ENCODE measurements around the gene TMPRSS9.
"Not testable (repeated sequence)": the region's sequence is repeated elsewhere in the genome, so short reads cannot be mapped to it uniquely, and the experiment has no call there.

The TMPRSS9 gene

GRCh38 chr19:2343289-2343982 lies 16.6 kb upstream of the TMPRSS9 start:
- DNase-seq: no peak

DNA sequence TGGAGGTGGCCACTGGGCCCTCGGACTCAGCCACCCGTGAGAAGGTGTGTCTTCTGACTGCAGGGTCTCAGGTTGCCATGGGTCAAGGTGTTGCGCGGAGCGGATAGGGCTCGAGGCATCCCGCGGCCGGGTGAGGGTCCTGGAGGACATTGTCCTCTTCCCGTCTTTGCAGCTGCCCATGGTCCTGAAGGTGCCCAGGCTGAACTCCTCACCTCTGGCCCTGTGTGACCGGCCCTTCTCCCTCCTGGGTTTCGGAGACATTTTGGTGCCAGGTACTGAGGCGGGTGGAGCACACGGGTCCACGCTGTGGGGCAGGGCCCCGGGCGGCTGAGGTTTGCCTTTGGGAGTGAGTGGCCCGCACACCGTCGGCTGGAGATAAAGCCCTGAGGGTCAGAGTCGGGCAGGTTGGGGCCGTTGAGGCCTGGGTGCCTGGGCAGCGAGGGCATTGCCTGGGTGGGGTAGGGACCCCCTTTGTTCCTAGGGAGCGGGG lies 15.6 kb upstream of the TMPRSS9 start:
- DNase-seq: no peak

GRCh38 chr19:2345076-2345475 lies 15.0 kb upstream of the TMPRSS9 start:
- DNase-seq: no peak

DNA sequence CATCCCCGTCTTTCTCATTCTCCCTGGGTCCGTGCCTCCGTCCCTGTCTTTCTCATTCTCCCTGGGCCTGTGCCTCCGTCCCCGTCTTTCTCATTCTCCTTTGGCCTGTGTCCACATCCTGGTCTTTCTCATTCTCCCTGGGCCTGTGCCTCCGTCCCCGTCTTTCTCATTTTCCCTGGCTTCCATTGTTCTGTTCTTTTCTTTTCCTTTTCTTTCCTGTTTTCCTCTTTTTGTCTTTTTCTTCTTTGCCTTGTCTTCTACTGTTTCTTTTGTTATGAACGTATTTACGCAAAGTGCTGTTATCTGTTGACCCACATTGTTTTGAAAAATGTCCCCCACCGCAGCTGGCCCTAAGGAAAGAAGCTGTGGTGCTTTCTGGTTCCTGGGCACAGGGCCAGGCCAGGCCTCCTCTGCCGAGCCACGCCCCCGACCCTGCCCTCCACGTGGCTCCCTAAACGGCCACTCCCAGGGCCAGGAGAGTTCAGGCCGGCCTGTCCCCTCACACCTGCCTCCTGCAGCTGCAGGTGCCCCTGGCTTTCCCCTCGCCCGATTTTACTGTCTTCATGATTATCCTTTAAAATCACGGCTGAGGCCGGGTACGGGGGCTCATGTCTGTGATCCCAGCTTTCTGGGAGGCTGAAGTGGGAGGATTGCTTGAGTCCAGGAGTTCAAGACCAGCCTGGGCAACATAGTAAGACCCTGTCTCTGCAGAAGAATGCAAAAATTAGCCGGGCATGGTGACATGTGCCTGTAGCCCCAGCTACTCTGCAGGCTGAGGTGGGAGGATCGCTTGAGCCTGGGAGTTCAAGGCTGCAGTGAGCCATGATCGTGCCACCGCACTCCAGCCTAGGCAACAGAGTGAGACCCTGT lies 14.0 kb upstream of the TMPRSS9 start:
- peak; percentile 96 for DNase-seq

DNA sequence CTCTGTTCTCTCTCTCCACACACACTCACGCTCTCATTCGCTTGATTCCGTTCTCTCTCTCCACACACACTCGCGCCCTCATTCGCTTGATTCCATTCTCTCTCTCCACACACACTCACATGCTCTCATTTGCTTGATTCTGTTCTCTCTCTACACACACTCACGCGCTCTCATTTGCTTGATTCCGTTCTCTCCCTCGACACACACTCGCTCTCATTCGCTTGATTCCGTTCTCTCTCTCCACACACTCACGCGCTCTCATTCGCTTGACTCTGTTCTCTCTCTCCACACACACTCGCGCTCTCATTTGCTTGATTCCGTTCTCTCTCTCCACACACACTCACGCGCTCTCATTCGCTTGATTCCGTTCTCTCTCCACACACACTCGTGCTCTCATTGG lies 10.2 kb upstream of the TMPRSS9 start:
- not testable (repeated sequence) for DNase-seq

DNA sequence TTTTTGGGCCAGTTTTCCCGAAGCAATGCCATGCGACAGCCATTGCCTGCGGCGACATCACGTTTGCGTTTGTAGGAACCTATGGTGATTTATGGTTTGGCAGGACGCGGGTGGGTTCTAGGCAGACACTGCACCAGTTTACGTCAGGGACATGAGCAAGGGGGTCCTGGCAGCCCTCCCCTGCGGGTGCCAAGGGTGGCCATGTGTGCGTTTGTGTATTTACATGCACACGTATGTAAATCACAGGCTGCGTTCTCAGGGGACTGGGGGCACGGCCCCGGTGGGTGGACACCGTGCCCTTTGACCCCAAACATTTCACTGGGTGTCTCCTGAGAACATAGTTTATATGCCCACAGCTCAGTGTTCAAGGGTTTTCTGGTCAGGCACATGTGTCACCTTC lies 9.4 kb upstream of the TMPRSS9 start:
- no peak for DNase-seq

DNA sequence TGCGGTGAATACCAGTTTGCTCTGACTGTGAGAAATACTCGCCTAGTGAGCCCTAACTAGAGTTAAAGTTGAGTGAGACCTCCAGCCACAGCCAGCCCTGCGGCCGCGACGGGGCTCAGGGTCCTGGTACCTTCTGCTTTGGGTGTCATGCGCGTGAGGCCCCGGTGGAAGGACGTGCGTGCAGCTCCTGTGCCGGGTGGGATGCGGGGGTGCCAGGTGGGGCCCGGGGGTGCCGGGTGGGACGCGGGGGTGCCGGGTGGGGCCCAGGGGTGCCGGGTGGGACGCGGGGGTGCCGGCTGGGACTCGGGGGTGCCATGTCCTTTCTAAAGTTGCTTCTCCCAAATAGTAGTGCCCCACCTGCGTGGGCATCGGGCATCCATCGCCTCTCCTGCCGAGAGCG lies 8.5 kb upstream of the TMPRSS9 start:
- no peak for DNase-seq

GRCh38 chr19:2352121-2352520 lies 7.9 kb upstream of the TMPRSS9 start:
- DNase-seq: no peak

DNA sequence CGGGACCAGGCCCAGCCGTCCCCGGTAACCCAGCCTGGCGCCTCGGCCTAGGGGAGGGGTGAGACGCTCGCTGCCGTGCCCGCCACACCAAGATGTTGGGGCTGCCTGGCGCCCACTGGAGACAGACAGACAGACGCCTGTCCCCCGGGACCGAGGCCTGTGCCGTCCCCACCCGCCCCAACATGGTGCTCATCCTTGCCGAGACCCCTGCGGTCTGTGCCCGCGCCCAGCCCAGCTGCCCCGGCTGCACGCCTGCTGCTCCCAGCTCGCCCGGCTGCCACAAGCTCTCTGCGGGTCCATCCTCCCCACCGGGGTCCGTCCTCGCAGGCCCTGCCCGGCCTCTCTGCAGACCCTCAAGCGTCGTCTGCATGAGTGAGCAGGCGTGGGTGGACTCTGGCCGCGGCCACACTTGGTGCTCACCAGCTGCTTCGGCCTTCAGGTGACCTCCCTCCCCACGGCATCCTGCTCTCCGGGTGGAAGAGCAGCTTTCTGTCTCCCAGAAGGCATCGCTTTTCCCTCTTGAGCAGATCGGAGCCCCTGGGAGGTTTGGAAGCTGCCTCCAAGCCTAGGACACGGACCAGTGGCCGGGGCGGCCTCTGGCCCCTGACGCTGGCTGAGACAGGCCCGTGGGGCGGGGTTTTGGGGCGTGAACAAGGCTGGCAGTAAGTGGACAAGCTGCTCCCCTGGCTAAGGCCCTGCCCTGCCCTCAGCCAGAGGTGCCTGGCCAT lies 6.7 kb upstream of the TMPRSS9 start:
- no peak for DNase-seq

DNA sequence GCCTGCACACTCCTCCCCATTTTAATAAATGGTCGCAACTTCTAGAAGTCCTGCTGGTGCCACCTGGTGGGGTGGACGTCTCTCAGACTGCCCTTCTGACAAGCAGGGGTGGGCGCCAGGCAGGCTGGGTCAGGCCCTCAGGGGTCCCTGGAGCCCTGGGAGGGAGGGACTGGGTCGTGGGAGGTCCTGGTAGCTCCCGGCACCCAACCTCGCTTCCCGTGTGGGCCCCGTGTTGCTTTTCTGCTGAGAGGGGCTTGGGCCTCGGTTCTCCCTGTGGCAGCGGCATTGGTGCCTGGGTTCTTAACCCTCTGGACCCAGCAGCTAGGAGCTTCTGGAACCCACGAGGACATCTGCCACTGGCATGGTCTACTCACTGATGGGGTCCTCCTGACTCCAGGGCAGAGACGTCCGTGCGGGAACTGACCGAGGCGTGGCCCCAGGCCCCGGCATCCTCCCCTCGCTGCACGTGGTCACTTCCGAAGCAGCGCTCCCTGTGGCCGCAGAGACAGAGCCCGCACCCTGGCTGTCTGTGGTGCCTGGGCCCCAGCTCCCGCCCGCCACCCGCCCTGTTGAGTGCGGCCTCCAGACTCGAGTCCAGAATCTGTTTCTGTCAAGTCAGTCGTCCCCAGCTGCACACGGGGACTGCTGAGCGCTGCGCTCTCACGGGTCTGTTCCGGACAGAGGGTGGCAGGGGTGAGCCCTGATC lies 6.0 kb upstream of the TMPRSS9 start:
- no peak for DNase-seq

GRCh38 chr19:2354670-2355069 lies 5.4 kb upstream of the TMPRSS9 start:
- no peak for DNase-seq

DNA sequence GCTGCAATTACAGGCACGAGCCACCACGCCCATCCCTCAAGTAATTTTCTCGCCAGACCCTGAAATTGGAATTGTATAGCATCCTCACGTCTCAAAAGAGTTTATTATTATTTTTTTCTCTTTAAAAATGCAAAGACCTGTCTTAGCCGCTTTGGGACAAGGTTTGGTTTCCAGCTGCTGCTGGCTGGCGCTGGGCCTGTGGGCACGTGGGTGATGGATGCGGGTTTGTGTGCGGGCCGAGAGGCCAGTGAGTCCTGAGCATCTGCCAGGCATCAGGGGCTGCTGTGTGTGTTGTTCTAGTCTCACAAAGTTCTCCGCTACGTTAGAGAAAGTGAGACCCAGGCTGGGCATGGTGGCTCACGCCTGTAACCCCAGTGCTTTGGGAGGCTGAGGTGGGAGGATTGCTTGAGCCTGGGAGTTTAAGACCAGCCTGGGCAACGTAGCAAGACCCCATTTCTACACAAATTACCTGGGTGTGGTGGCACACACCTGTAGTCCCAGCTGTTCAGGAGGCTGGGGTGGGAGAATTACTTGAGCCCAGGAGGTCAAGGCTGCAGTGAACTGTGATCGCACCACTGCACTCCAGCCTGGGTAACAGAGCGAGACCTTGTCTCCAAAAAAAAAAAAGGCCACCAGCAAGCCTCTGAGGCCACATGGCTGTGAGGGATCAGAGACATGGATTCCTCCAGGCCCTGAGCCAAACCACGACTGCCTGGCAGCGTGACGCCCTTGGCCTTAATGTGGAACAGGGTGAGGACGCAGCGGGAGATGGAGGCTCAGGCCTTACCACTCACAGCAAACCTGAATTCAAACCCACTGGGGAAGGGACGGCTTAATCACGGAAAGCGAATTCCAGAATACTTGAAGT lies 4.7 kb upstream of the TMPRSS9 start:
- DNase-seq: peak; percentile 67

GRCh38 chr19:2356036-2356646 lies 3.9 kb upstream of the TMPRSS9 start:
- DNase-seq: no peak

- DNase-seq: no peak
These were observed 2.5 kb upstream of the TMPRSS9 start for GRCh38 chr19:2357279-2358206.

DNA sequence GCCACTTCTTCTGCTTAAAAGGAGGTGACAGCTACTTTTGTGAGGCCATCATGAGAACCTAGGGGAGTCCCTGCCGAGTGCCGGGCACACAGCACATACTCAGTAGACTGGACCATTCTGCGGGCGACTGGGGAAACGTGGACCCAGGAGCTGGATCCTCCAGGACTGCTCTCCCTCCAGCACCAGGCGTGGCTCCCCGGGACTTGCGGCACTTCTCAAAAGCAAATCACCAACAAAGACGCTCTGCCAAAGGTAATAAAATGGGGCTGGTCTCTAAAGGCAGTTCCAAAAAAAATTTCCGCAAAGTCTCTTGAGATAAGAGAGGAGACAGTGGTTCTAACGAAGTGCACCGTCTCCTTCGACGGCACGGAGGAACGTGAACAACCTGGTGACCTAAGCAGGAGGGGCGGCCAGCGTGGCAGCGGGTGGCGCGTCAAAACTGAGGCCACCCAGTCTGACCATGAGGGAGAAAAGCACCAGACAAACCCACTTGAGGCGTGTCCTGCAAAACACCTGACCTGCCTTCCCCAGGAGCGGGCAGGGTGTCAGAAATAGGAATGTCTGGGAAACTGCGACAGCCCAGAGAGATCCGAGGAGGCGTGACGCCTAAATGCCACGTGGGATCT lies 1.4 kb upstream of the TMPRSS9 start:
- no peak for DNase-seq

DNA sequence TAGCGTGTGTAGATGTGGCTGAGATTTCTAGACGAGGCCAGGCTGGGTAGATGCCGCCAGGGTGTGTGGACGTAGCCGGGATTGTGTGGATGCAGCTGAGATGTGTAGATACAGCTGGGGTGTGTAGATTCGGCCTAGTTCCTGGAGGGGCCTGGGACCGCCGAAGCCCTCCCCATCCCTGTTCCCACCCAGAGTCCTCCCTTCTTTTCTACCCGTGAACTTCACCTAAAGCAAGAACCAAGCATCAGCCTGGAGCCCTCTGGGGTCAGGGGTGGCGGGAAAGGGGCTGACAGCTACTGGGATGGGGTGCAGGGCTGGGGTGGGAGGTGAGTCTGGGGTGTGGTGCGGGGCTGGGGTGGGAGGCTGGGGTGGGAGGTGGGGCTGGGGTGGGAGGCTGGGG lies 768 bp downstream of the TMPRSS9 start:
- no peak for DNase-seq

GRCh38 chr19:2361246-2362045 lies 1.4 kb downstream of the TMPRSS9 start:
- peak; percentile 54 for DNase-seq

- no peak for DNase-seq
These were observed 2.2 kb downstream of the TMPRSS9 start for GRCh38 chr19:2362046-2362969.
